Mesothelial cell of epicardium (in vitro differentiated cells): ENCODE results near the gene CRHBP. TPM values are rescaled to one million over a fixed set of nuclear protein-coding genes. Genes with fewer than 3 reads are reported as not detected.
"Not testable (repeated sequence)": the region's sequence is repeated elsewhere in the genome, so short reads cannot be mapped to it uniquely, and the experiment has no call there.

Experiments
- DNase-seq, 2 experiments: peaks; one replicate each; pipeline ENCODE4 v3.0.0; 2021; ENCODE audit warnings: low spot score in 2 of 2; ENCODE audit not compliant: unreplicated experiment in 2 of 2
- H3K27ac Mint-ChIP-seq: 2 replicates; pipeline ENCODE4 v1.8.0; 2021; ENCODE audit warnings: mixed read lengths
- H3K27me3 Mint-ChIP-seq: 2 replicates; pipeline ENCODE4 v1.8.0; 2021; ENCODE audit warnings: low read depth, mixed read lengths
- H3K36me3 Mint-ChIP-seq: 2 replicates; pipeline ENCODE4 v1.8.0; 2021; ENCODE audit warnings: mixed read lengths
- H3K4me1 Mint-ChIP-seq: 2 replicates; pipeline ENCODE4 v1.8.0; 2021; ENCODE audit warnings: mixed read lengths
- H3K4me3 Mint-ChIP-seq: 2 replicates; pipeline ENCODE4 v1.8.0; 2021; ENCODE audit warnings: mild to moderate bottlenecking, moderate library complexity, mixed read lengths
- H3K9me3 Mint-ChIP-seq: 2 replicates; pipeline ENCODE4 v1.8.0; 2021; ENCODE audit warnings: mixed read lengths
- CTCF ChIP-seq: fragments of 200-600 bp; sonication (generic); IDR thresholded peaks from one replicate; pipeline ENCODE4 v1.5.0; 2021; ENCODE audit warnings: antibody characterized with exemption; ENCODE audit not compliant: unreplicated experiment
- total RNA-seq: library from RNA; stranded (reverse); gene quantifications from 3 replicates; pipeline ENCODE4 v1.2.1, GENCODE V29; 2021

CRHBP gene
- total RNA-seq, 1 donor from 2014 or later: 10.7 TPM

GRCh38 chr5:76942581-76942980, 10.3 kb upstream of the CRHBP start:
- peaks cover 24% of the 10 kb centered on the region for H3K4me1 Mint-ChIP-seq
- TF ChIP-seq CTCF: no peak

GRCh38 chr5:76943006-76943405, 9.8 kb upstream of the CRHBP start:
- Mint-ChIP-seq H3K4me3 (no peak overlapping the region), H3K27me3 (no peaks in the 10 kb centered on the region), H3K9me3 (peaks cover 14% of the 10 kb centered on the region), H3K4me1 (peaks cover 24% of the 10 kb centered on the region), H3K27ac (no peak overlapping the region), H3K36me3 (no peaks in the 10 kb centered on the region)
- no peak for DNase-seq
- no peak for TF ChIP-seq CTCF

More at GRCh38 chr5:76942581-76942980, 10.3 kb upstream of the CRHBP start:
- no peak for DNase-seq
- Mint-ChIP-seq H3K4me3 (no peak overlapping the region), H3K36me3 (no peaks in the 10 kb centered on the region), H3K9me3 (peaks cover 12% of the 10 kb centered on the region), H3K27me3 (no peaks in the 10 kb centered on the region), H3K27ac (no peak overlapping the region)

- Mint-ChIP-seq H3K4me3 (no peak overlapping the region), H3K4me1 (peaks cover 24% of the 10 kb centered on the region), H3K9me3 (peaks cover 14% of the 10 kb centered on the region), H3K27me3 (no peaks in the 10 kb centered on the region), H3K27ac (no peak overlapping the region), H3K36me3 (no peaks in the 10 kb centered on the region)
- TF ChIP-seq CTCF: no peak
- no peak for DNase-seq
These were observed 8.2 kb upstream of the CRHBP start for GRCh38 chr5:76944638-76945037.

GRCh38 chr5:76945238-76945637, 7.6 kb upstream of the CRHBP start:
- Mint-ChIP-seq H3K9me3 (peaks cover 14% of the 10 kb centered on the region), H3K4me1 (peaks cover 24% of the 10 kb centered on the region)
- DNase-seq, H3K4me3 Mint-ChIP-seq, H3K36me3 Mint-ChIP-seq, H3K27me3 Mint-ChIP-seq, H3K27ac Mint-ChIP-seq: not testable (repeated sequence)

- H3K4me3 Mint-ChIP-seq: no peak overlapping the region
- TF ChIP-seq CTCF: no peak
- peaks cover under 1% of the 10 kb centered on the region for H3K27me3 Mint-ChIP-seq
- H3K4me1 Mint-ChIP-seq: peaks cover 24% of the 10 kb centered on the region
- H3K27ac Mint-ChIP-seq: no peak overlapping the region
- no peak for DNase-seq
- peaks cover 8% of the 10 kb centered on the region for H3K9me3 Mint-ChIP-seq
- no peaks in the 10 kb centered on the region for H3K36me3 Mint-ChIP-seq
These were observed 6.8 kb upstream of the CRHBP start for GRCh38 chr5:76946090-76946489.

- no peak overlapping the region for H3K4me3 Mint-ChIP-seq
- H3K27me3 Mint-ChIP-seq: peaks cover 8% of the 10 kb centered on the region
- H3K27ac Mint-ChIP-seq: no peak overlapping the region
- H3K9me3 Mint-ChIP-seq: peaks cover 5% of the 10 kb centered on the region
- H3K36me3 Mint-ChIP-seq: no peaks in the 10 kb centered on the region
- TF ChIP-seq CTCF: no peak
- no peak for DNase-seq
- peaks cover 24% of the 10 kb centered on the region for H3K4me1 Mint-ChIP-seq
These were observed 5.8 kb upstream of the CRHBP start for GRCh38 chr5:76947082-76947503.
